K562 (cell line): ENCODE measurements around the gene LYPD6B. TPM values are rescaled to one million over a fixed set of nuclear protein-coding genes. Genes with fewer than 3 reads are reported as not detected.

ENCODE experiments used
- ATAC-seq: fragments of 200-7000 bp; cut with Tn5 transposase; 3 replicates; pipeline ENCODE4 v1.9.1; 2020; ENCODE audit warnings: moderate library complexity
- BruUV-seq: library from RNA; stranded (reverse); fragments of 400-500 nt; replicated peaks from 2 replicates; lab custom pipeline; 2021; lab: Mats Ljungman, UMichigan
- CTCF ChIA-PET: fragments of 300-600 bp; formaldehyde crosslinking; extraction: SDS; loops from one replicate; lab custom pipeline; 2021; ENCODE audit warnings: low intra/inter-chr PET ratio; lab: Yijun Ruan, JAX
- POLR2A ChIA-PET: fragments of 300-600, 350-650 bp; sonication (Branson Sonifier 250); formaldehyde crosslinking; extraction: SDS; loops from one replicate; lab custom pipeline; 2021; ENCODE audit warnings: antibody characterized with exemption, inconsistent platforms; lab: Yijun Ruan, JAX
- DNase-seq, 4 experiments: peaks; one replicate each; pipeline versions ENCODE4 v3.0.0 to v3.0.0-alpha.2; 2011 to 2018; ENCODE audit warnings: low spot score in 3 of 4, mixed read lengths in 3 of 4; ENCODE audit errors: extremely low read depth in 1 of 4
- FAIRE-seq: peaks from 2 replicates; lab custom pipeline; 2011; peaks lifted over from hg19 to GRCh38; lab: Jason Lieb, UNC
- H2AFZ ChIP-seq: 2 replicates; pipeline ENCODE4 v1.6.0; 2011; ENCODE audit warnings: low read depth, low read length, control low read depth, inconsistent platforms
- H3K27ac ChIP-seq: fragments of 200-600 bp; 3 replicates; pipeline ENCODE4 v1.8.0; 2011; ENCODE audit warnings: low read depth, mild to moderate bottlenecking, control low read depth, inconsistent platforms, low read length, moderate library complexity, mixed read lengths; ENCODE audit errors: extremely low read depth
- H3K27me3 ChIP-seq, 2 experiments: fragments of 300-600 bp in 1 of 2; 2 replicates in 1 of 2; 3 replicates in 1 of 2; pipeline versions ENCODE4 v1.6.0 to v1.8.0; 2011; ENCODE audit warnings: inconsistent platforms in 2 of 2, low read length in 2 of 2, mild to moderate bottlenecking in 1 of 2, mixed read lengths in 1 of 2, moderate library complexity in 1 of 2; ENCODE audit not compliant: control insufficient read depth in 2 of 2, insufficient read depth in 2 of 2
- H3K36me3 ChIP-seq: fragments of 300-600 bp; 3 replicates; pipeline ENCODE4 v1.8.0; 2011; ENCODE audit warnings: mild to moderate bottlenecking, low read length, inconsistent platforms; ENCODE audit not compliant: control insufficient read depth, insufficient read depth
- H3K4me1 ChIP-seq, 2 experiments: fragments of 200-600 bp in 1 of 2; replicated peaks in 1 of 2; 2 replicates in 1 of 2; 3 replicates in 1 of 2; pipeline versions ENCODE4 v1.5.1 to v1.8.0; 2011; ENCODE audit warnings: inconsistent platforms in 2 of 2, low read length in 2 of 2, mild to moderate bottlenecking in 1 of 2, mixed read lengths in 1 of 2, moderate library complexity in 1 of 2; ENCODE audit not compliant: control insufficient read depth in 2 of 2, insufficient read depth in 2 of 2
- H3K4me2 ChIP-seq: 2 replicates; pipeline ENCODE4 v1.6.1; 2011; ENCODE audit warnings: low read length, control low read depth, inconsistent platforms, mixed read lengths; ENCODE audit not compliant: insufficient read depth
- H3K4me3 ChIP-seq: fragments of 200-600 bp; sonication (generic), shearing (Covaris generic); 2 replicates; pipeline ENCODE4 v1.5.1; 2016; ENCODE audit warnings: control low read depth, inconsistent platforms
- H3K79me2 ChIP-seq: fragments of 200-600 bp; 3 replicates; pipeline ENCODE4 v1.8.0; 2011; ENCODE audit warnings: low read length, inconsistent platforms; ENCODE audit not compliant: control insufficient read depth, insufficient read depth
- H3K9ac ChIP-seq, 2 experiments: 2 replicates each; pipeline versions ENCODE4 v1.6.0 to v1.6.1; 2011; ENCODE audit warnings: low read depth in 2 of 2, low read length in 2 of 2, control low read depth in 1 of 2, inconsistent platforms in 1 of 2, mild to moderate bottlenecking in 1 of 2, mixed read lengths in 1 of 2; ENCODE audit not compliant: insufficient read depth in 1 of 2
- H3K9me1 ChIP-seq: one replicate; pipeline ENCODE4 v1.6.0; 2011; ENCODE audit warnings: inconsistent platforms, mild to moderate bottlenecking, low read length, moderate library complexity; ENCODE audit not compliant: control insufficient read depth, insufficient read depth
- H3K9me3 ChIP-seq: replicated peaks from 2 replicates; pipeline ENCODE4 v1.5.1; 2011; ENCODE audit warnings: low read depth, low read length, inconsistent platforms; ENCODE audit not compliant: control insufficient read depth, insufficient read depth
- H4K20me1 ChIP-seq: replicated peaks from 2 replicates; pipeline ENCODE4 v1.6.1; 2011; ENCODE audit warnings: low read length, inconsistent platforms, mixed read lengths; ENCODE audit not compliant: control insufficient read depth, insufficient read depth
- CBFA2T3 ChIP-seq: fragments of 450-650 bp; IDR thresholded peaks from 2 replicates; pipeline ENCODE4 v1.6.1; 2017
- CC2D1A ChIP-seq: fragments of 450-650 bp; IDR thresholded peaks from 2 replicates; pipeline ENCODE4 v1.6.1; 2017; ENCODE audit warnings: mild to moderate bottlenecking
- EGR1 ChIP-seq: fragments of 450-650 bp; conservative IDR thresholded peaks from 2 replicates; pipeline ENCODE4 v1.6.1; 2017; ENCODE audit warnings: mild to moderate bottlenecking
- HDAC6 ChIP-seq: IDR thresholded peaks from 2 replicates; pipeline ENCODE4 v1.6.1; 2012; ENCODE audit warnings: low read depth, mild to moderate bottlenecking, control low read depth, inconsistent platforms, low read length, moderate library complexity
- KDM2B ChIP-seq: fragments of 250-450 bp; sonication (Bioruptor Pico); IDR thresholded peaks from 2 replicates; pipeline ENCODE4 v1.8.0; 2021; ENCODE audit warnings: mild to moderate bottlenecking, moderate library complexity
- KLF1 ChIP-seq: fragments of 450-650 bp; IDR thresholded peaks from 2 replicates; pipeline ENCODE4 v1.6.1; 2016; ENCODE audit warnings: missing genetic modification characterization, missing compliant biosample characterization
- KLF16 ChIP-seq: IDR thresholded peaks from 2 replicates; pipeline ENCODE4 v1.6.1; 2016; ENCODE audit warnings: antibody characterized with exemption
- MAZ ChIP-seq, 2 experiments: fragments of 450-650 bp in 1 of 2; sonication (generic) in 1 of 2; formaldehyde crosslinking; IDR thresholded peaks in 1 of 2; conservative IDR thresholded peaks in 1 of 2; 2 replicates each; pipeline versions ENCODE4 v1.4.0 to v1.5.0; 2020; ENCODE audit warnings: mild to moderate bottlenecking in 1 of 2, missing genetic modification reagents in 1 of 2
- PHB ChIP-seq: fragments of 250-450 bp; sonication (Bioruptor Pico); IDR thresholded peaks from 2 replicates; pipeline ENCODE4 v1.5.0; 2021
- PTRF ChIP-seq: fragments of 450-650 bp; IDR thresholded peaks from 2 replicates; pipeline ENCODE4 v1.6.1; 2016; ENCODE audit warnings: mild to moderate bottlenecking, missing genetic modification characterization, missing compliant biosample characterization
- SMAD1 ChIP-seq: fragments of 150-350 bp; IDR thresholded peaks from 2 replicates; pipeline ENCODE4 v1.6.1; 2014; ENCODE audit warnings: low read length, low read depth; ENCODE audit not compliant: partially characterized antibody
- ZBTB11 ChIP-seq, 3 experiments: fragments of 200-800 bp in 1 of 3; fragments of 250-450 bp in 1 of 3; fragments of 450-650 bp in 1 of 3; sonication (Bioruptor Pico) in 1 of 3; sonication (Bioruptor generic) in 1 of 3; formaldehyde crosslinking in 1 of 3; IDR thresholded peaks; 2 replicates each; pipeline versions ENCODE4 v1.6.1 to v1.8.0; 2016 to 2022; ENCODE audit warnings: mild to moderate bottlenecking in 2 of 3, missing genetic modification characterization in 2 of 3, missing compliant biosample characterization in 1 of 3, moderate library complexity in 1 of 3
- ZNF253 ChIP-seq: fragments of 250-450 bp; sonication (Bioruptor Pico); conservative IDR thresholded peaks from 2 replicates; pipeline ENCODE4 v1.6.1; 2021; ENCODE audit warnings: mild to moderate bottlenecking
- ZNF584 ChIP-seq: fragments of 200-800 bp; sonication (Bioruptor generic); IDR thresholded peaks from 2 replicates; pipeline ENCODE4 v1.6.1; 2016; ENCODE audit warnings: low read depth, mild to moderate bottlenecking, missing genetic modification characterization, missing compliant biosample characterization
- ZNF707 ChIP-seq: fragments of 250-450 bp; sonication (Bioruptor Pico); conservative IDR thresholded peaks from 2 replicates; pipeline ENCODE4 v1.8.0; 2022; ENCODE audit warnings: inconsistent platforms, mild to moderate bottlenecking, moderate library complexity
- WGBS: fragments of 100-300 bp; shearing (Covaris generic); methylation state at CpG from one replicate; pipeline ENCODE4 v1.1.6; 2016; ENCODE audit warnings: low coverage, mixed read lengths; ENCODE audit not compliant: insufficient coverage; ENCODE audit errors: missing lambda C conversion rate; 5-methylcytosine and 5-hydroxymethylcytosine counted together
- in situ Hi-C: fragments of 300-500 bp; cut with MboI; formaldehyde crosslinking; loops from 4 replicates; pipeline ENCODE4 v1.15.0; 2018; ENCODE audit warnings: inconsistent platforms, mixed read lengths
- intact Hi-C: fragments of 100-400 bp; cut with micrococcal nuclease; formaldehyde crosslinking; loops from 2 replicates; pipeline ENCODE4 v1.14.2; 2022
- polyA plus RNA-seq, 8 experiments: library from polyadenylated mRNA; depleted of rRNA in 4 of 8; stranded (reverse) in 5 of 8; unstranded in 3 of 8; fragments of >200 nt; fragmentation: Nextera tagmentation in 2 of 8; fragmentation: Illumina TruSeq in 1 of 8; extraction: Ambion mirVana in 2 of 8; extraction: Trizol in 1 of 8; gene quantifications; 2 replicates each; pipeline versions ENCODE4 v1.2.1 to v1.2.3, GENCODE V29; 2011 to 2014; ENCODE audit warnings: inconsistent platforms in 1 of 8, missing spikeins in 1 of 8
- total RNA-seq, 7 experiments: library from RNA; depleted of rRNA in 6 of 7; stranded (reverse); fragments of >200 nt in 6 of 7; fragmentation: Illumina TruSeq in 2 of 7; extraction: Trizol in 2 of 7; gene quantifications; 2 replicates each; pipeline versions ENCODE4 v1.2.1 to v1.2.3, GENCODE V29; 2011 to 2021; ENCODE audit warnings: low replicate concordance in 1 of 7

Gene LYPD6B
- total and polyA plus RNA-seq, 9 of the 15 experiments (the other 6 are each of a cell fraction or from before 2014, with no cell fraction given): not detected

GRCh38 chr2:149033716-149034115 lies 4.8 kb upstream of the LYPD6B start:
- ATAC-seq (no peak), FAIRE-seq (no peak), DNase-seq (no peak)
- peaks cover 0 to 6% of the 10 kb centered on the region in 2 experiments; a peak in 1 of 5 replicates for H3K4me1 ChIP-seq
- no peaks in the 10 kb centered on the region for H3K9me3 ChIP-seq
- H3K4me2 ChIP-seq: no peak overlapping the region
- H3K9ac ChIP-seq: no peak overlapping the region
- CTCF ChIA-PET: no interaction called here
- POLR2A ChIA-PET: no interaction called here
- H3K36me3 ChIP-seq: no peaks in the 10 kb centered on the region
- H3K27ac ChIP-seq: no peak overlapping the region
- BruUV-seq: no TSS peak
- H3K4me3 ChIP-seq: no peak overlapping the region
- intact Hi-C loops: no loop called here
- no peaks in the 10 kb centered on the region for H3K9me1 ChIP-seq
- no peaks in the 10 kb centered on the region for H4K20me1 ChIP-seq
- in situ Hi-C loops: no loop called here
- H3K27me3 ChIP-seq: peaks cover 6 to 39% of the 10 kb centered on the region in 2 experiments
- TF ChIP-seq ZNF584 (CRISPR knock-in tag): no peak
- TF ChIP-seq EGR1: peak; percentile 30
- TF ChIP-seq, all 486 proteins: peak for 1
- 3% methylated on average over 7 of the region's 8 CpGs for WGBS
- H2AFZ ChIP-seq: no peak overlapping the region
- H3K79me2 ChIP-seq: no peaks in the 10 kb centered on the region

GRCh38 chr2:149034406-149034805 lies 4.1 kb upstream of the LYPD6B start:
- H3K4me1 ChIP-seq: peaks cover 0 to 10% of the 10 kb centered on the region in 2 experiments; a peak in 1 of 5 replicates
- ChIA-PET POLR2A (no interaction called here), CTCF (no interaction called here)
- FAIRE-seq: no peak
- H3K27me3 ChIP-seq: peaks cover 6 to 43% of the 10 kb centered on the region in 2 experiments
- in situ Hi-C loops (no loop called here), intact Hi-C loops (no loop called here)
- no peak overlapping the region for H2AFZ ChIP-seq
- WGBS: 0% methylated on average over 6 of the region's 6 CpGs
- H3K79me2 ChIP-seq: no peaks in the 10 kb centered on the region
- H3K9me3 ChIP-seq: no peaks in the 10 kb centered on the region
- no peak overlapping the region for H3K4me2 ChIP-seq
- DNase-seq: no peak
- no peaks in the 10 kb centered on the region for H3K36me3 ChIP-seq
- ATAC-seq: no peak
- H4K20me1 ChIP-seq: no peaks in the 10 kb centered on the region
- no peak overlapping the region for H3K27ac ChIP-seq
- H3K9me1 ChIP-seq: no peaks in the 10 kb centered on the region
- no peak overlapping the region for H3K4me3 ChIP-seq
- H3K9ac ChIP-seq: no peak overlapping the region
- no TSS peak for BruUV-seq
- TF ChIP-seq MAZ (CRISPR knock-in tag; conservative IDR thresholded peaks at IDR 0.05 in 1 of 2, IDR thresholded peaks at IDR 0.05 in 1 of 2): no peak
- no peak for TF ChIP-seq SMAD1
- TF ChIP-seq ZNF253: no peak
- no peak for TF ChIP-seq PTRF (tag)
- TF ChIP-seq KLF16: no peak
- no peak for TF ChIP-seq ZBTB11 (CRISPR knock-in tag; IDR thresholded peaks at IDR 0.05)
- TF ChIP-seq KLF1: no peak
- TF ChIP-seq ZNF707 (CRISPR knock-in tag): no peak
- TF ChIP-seq PHB: no peak
- TF ChIP-seq HDAC6: no peak
- TF ChIP-seq KDM2B (CRISPR knock-in tag): no peak
- no peak for TF ChIP-seq CC2D1A
- no peak for TF ChIP-seq CBFA2T3
